Measurements from ENCODE around the gene AP3B1.

The AP3B1 gene

DNA sequence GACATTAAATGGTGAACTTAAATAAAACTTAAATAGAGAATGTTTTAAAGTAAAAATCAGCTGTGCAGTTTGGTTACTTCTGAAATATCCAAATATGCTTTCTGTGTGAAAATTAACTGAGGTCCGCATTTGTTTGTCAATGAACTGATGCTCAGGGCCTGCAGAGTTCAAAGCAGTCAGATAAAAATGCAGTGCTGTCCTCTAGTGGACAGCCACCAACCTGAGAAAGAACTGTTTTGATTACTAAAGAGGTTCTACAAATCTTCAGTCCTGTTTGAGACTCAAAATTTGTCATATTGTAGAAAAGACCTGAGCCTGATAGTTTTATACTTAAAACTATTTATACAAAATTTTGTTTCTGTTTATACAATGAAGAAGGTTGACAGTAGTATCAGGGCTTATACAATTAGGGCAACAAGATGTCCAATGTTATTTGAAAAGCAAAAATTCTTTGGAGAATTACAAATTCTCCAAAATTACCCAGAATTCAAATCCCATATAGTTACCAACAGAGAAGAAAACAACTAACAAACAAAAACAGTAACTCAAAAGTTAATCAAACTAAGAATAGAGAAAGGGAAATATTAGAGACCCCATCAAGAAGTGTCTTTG lies 286.0 kb downstream of the AP3B1 start:
- no peak overlapping the region for H3K4me3 ChIP-seq (replicated peaks; ENCODE audit: low read depth, low read length)
- TF ChIP-seq, protein P1, sequence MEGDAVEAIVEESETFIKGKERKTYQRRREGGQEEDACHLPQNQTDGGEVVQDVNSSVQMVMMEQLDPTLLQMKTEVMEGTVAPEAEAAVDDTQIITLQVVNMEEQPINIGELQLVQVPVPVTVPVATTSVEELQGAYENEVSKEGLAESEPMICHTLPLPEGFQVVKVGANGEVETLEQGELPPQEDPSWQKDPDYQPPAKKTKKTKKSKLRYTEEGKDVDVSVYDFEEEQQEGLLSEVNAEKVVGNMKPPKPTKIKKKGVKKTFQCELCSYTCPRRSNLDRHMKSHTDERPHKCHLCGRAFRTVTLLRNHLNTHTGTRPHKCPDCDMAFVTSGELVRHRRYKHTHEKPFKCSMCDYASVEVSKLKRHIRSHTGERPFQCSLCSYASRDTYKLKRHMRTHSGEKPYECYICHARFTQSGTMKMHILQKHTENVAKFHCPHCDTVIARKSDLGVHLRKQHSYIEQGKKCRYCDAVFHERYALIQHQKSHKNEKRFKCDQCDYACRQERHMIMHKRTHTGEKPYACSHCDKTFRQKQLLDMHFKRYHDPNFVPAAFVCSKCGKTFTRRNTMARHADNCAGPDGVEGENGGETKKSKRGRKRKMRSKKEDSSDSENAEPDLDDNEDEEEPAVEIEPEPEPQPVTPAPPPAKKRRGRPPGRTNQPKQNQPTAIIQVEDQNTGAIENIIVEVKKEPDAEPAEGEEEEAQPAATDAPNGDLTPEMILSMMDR (IDR thresholded peaks at IDR 0.05; ENCODE audit: low read depth, low read length, missing control alignments): peak; percentile 73
- peak; percentile 9 for DNase-seq (ENCODE audit: extremely low read depth, low read depth)

DNA sequence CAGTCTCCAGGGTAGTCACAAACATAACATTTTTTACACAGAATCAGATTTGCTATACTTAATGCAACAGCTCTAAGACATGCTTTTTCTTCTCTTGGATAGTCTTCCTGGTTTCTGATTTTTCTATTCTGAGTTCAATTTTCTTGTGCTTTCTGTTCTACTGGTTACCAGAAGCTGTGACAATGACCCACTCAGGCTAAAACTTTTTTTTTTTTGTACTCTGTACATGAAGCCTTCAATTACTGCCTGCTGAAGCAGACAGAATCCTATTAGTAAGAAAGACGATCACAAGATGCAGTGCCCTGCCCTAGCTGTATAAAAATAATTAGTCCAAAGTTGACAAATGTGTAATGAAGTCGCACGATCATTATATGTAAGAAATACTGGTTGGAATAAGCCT lies 287.3 kb downstream of the AP3B1 start:
- H3K4me3 ChIP-seq (replicated peaks; ENCODE audit: low read depth, low read length): no peak overlapping the region
- TF ChIP-seq, protein P1 (IDR thresholded peaks at IDR 0.05; ENCODE audit: low read depth, low read length, missing control alignments): no peak
- no peak for DNase-seq (ENCODE audit: extremely low read depth, low read depth)

DNA sequence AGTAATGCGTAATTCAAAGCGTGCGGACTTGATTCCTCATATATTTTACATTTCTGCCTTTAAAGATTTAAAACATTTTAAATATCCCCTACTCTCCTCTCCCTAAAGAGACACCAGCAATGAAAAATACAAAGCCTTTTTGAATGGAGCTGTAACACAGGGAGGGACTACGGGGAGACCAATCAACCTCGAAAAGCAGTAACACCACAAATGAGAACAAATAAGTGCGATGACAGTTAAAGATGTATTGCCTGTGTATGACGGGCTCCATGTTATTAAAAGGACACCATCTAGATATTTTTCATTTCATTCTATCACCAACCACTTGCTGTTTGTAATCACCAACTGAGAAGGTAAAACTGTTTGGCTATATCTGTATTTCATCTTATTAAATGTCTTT lies 288.0 kb downstream of the AP3B1 start:
- TF ChIP-seq, protein P1 (IDR thresholded peaks at IDR 0.05; ENCODE audit: low read depth, low read length, missing control alignments): no peak

DNA sequence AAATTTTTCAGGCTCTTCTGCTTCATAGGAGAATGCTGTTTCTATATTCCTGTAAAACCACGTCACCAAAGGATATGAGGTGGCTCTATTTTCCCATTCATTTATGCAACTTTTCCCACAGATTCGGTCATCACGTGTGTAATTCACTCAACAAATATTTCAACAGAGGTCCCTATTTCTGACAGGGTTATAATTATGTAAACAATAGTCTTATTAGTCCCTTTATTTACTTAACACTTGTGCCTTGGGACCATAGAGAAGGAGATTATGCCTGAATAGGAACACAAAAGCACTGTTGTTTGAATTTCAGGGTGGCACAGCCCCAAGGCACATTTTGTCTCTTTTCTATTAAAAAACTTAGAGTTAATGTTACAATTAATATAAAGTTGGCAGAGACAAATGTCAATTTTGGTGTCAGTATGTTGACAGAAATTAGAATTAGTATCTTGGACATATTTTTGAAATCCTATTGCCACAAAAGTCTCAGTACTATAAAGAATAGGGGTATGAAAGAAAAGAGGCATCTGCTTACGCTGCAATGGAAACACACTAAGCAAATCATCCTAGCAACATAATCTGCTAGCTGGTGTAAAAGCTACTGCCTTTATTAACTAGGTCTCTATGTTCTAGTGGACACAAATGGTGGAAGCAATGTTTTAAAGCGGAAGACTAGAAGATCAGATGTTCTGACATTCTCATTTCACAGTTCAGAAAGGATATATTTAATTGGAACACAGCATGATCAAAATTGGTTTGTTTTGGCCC lies 289.3 kb downstream of the AP3B1 start:
- no peak for DNase-seq (ENCODE audit: extremely low read depth, low read depth)

More for the DNA sequence above, 288.0 kb downstream of the AP3B1 start:
- H3K4me3 ChIP-seq (replicated peaks; ENCODE audit: low read depth, low read length): no peak overlapping the region
- no peak for DNase-seq (ENCODE audit: extremely low read depth, low read depth)

DNA sequence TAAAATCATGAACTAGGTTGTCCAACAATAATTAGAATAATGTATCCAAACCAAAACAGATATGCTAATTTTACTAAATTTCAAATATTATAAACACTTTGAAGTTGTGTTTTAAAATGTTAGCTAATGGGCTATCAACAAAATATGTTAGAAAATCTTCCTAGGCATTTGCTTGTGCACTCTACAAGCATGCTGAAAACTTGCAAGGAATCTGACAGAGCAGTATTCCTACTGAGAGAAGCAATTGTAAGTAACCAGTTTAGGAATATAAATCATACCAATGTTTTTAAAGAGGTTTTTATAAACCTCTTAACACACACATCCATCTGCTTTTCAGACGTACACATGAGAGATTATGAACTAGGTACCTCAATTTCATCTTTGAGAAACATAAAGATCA lies 289.9 kb downstream of the AP3B1 start:
- H3K4me3 ChIP-seq (replicated peaks; ENCODE audit: low read depth, low read length): no peak overlapping the region
- no peak for DNase-seq (ENCODE audit: extremely low read depth, low read depth)
- TF ChIP-seq, protein P1 (IDR thresholded peaks at IDR 0.05; ENCODE audit: low read depth, low read length, missing control alignments): no peak

More for the DNA sequence above, 289.3 kb downstream of the AP3B1 start:
- TF ChIP-seq, protein P1 (IDR thresholded peaks at IDR 0.05; ENCODE audit: low read depth, low read length, missing control alignments): no peak
- H3K4me3 ChIP-seq (replicated peaks; ENCODE audit: low read depth, low read length): no peak overlapping the region

DNA sequence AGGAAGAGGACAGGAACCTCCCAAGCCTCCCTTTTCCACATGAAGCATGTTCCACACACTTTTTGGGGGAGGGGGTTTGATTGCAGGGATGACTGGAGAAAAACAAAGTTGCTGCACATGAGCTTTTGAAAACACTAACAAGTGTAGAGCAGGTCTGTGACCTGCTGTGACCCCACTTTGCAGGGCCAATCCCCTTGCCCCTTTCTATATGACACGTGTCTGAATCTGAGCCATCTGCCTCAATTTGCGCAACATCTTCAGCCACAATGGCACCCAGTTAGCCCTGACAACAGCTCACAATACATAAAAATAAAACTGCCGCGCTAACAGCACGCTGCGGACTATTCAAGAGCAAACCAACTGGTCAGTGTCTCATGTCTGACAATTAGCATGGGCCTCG lies 290.6 kb downstream of the AP3B1 start:
- H3K4me3 ChIP-seq (replicated peaks; ENCODE audit: low read depth, low read length): no peak overlapping the region
- DNase-seq (ENCODE audit: extremely low read depth, low read depth): no peak
- TF ChIP-seq, protein P1 (IDR thresholded peaks at IDR 0.05; ENCODE audit: low read depth, low read length, missing control alignments): no peak

Data from HFF-Myc (cell line).